Measurements from ENCODE around the gene HNRNPC.
"Not testable (repeated sequence)": the region's sequence is repeated elsewhere in the genome, so short reads cannot be mapped to it uniquely, and the experiment has no call there.

HNRNPC gene

DNA sequence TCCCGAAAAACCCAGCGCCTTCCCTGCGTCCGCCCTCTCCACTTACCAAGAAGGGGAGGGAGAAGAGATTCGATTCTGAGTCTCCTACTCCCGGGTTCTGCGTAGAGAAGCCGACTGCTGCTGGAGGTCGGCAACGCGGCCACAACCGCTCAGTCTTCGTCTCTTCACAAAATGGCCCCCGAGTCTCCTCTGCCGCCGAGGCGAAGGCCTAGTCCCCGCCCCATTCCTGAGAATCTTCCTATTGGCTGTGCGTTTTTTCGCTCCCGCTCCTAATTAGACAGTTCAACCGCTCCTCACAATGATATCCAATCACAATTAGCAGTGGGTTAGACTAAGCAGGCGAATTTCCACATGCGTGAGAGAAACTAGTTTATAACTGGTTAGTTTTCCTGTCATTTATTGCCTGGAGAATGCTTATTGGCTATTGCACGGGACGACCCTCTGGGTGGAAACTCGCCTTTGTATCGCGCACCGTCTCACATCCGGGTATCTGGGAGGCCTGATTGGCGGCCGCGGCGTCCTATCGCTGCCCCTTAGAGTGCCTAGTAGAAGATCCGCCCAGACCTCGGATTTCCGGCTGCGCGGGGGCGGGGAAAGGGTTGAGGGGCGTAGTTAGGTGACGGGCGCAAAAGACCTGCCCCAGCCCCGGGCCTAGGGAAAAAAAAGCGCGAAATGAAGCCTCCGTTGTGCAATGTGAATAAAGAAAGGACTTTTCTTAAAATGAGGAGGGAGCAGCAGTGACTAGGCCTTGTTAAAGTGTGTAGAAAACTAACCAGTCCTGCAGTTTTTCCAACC lies at the start of gene HNRNPC:
Gene HNRNPC, minus strand, starts transcription at position 191 of the 795 bp plus-strand sequence. CDS start 35,249 bp downstream, outside the sequence.
- in situ Hi-C loops (cut with MboI; ENCODE audit: low sequenced_read_pairs): no loop called here

DNA sequence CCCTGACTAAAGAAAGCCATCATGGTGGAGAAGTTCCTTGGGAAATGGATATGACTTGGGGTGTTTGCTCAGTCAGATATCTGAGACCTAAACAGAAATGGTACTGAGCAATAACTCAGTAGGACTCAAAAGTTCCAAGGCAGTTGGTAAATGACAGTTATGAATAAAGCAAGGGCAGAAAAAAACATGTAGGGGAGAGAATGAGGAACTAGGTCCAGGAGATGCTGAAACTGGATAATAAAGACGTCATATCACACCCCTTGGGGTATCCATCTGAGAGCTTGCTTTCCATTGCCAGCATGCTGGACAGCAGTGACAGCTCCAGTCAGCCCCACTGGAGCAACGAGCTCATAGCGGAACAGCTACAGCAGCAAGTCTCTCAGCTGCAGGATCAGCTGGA lies 48.2 kb upstream of the HNRNPC start:
- in situ Hi-C loops (cut with MboI; ENCODE audit: low sequenced_read_pairs): no loop called here

DNA sequence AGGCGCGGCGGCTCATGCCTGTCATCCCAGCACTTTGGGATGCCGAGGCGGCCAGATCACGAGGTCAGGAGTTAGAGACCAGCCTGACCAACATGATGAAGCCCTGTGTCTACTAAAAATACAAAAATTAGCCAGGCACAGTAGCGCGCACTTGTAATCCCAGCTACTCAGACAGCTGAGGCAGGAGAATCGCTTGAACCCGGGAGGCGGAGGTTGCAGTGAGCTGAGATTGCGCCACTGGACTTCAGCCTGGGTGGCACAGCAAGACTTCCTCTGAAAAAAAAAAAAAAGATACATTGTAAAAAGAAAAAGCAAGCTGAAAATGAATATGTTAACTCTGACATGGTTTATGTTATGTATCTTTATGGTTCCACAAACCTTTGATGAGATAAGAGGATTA lies 44.3 kb upstream of the HNRNPC start:
- in situ Hi-C loops (cut with MboI; ENCODE audit: low sequenced_read_pairs): no loop called here

DNA sequence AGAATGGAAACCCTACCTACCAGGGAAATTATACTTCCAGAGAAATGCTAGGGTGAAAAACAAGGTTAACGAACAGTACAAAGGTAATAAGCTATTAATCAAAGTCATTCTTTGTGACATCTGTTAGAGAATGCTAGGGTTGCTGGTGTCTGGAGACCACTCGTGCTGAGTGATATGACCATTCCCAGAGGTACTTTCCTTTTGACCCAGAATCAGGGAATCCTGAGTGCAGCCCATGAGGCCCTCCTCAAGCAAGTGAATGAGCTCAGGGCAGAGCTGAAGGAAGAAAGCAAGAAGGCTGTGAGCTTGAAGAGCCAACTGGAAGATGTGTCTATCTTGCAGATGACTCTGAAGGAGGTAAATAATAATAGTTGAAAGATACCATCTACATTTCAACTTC lies 42.4 kb upstream of the HNRNPC start:
- in situ Hi-C loops (cut with MboI; ENCODE audit: low sequenced_read_pairs): no loop called here

DNA sequence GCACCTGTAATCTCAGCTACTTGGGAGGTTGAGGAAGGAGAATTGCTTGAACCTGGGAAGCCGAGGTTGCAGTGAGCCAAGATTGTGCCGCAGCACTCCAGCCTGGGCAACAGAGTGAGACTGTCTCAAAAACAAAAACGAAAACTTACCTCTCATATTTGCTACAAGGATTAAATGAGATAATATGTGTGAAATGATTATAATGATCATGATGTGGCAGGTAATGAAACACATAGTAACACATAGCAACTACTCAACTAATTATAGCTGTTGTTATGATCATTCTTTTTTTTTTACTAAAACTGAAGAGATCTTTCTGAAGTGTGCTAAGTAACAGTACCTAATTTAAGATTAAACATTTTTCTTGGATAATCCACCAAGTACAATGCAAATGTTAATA lies 40.7 kb upstream of the HNRNPC start:
- in situ Hi-C loops (cut with MboI; ENCODE audit: low sequenced_read_pairs): no loop called here

DNA sequence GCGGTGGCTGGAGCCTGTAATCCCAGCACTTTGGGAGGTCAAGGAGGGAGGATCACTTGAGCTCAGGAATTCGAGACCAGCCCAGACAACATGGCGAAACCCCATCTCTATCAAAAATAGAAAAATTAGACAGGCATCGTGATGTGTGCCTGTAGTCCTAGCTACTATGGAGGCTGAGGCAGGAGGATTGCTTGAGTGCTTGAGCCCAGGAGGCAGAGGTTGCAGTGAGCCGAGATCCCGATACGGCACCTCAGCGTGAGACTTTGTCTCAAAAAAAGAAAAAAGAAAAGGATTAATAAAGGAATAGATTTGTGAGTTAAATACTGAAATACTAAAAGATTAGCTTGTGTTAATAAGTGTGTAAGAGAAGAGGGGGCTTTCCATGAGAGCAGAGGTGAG lies 40.0 kb upstream of the HNRNPC start:
- in situ Hi-C loops (cut with MboI; ENCODE audit: low sequenced_read_pairs): no loop called here

DNA sequence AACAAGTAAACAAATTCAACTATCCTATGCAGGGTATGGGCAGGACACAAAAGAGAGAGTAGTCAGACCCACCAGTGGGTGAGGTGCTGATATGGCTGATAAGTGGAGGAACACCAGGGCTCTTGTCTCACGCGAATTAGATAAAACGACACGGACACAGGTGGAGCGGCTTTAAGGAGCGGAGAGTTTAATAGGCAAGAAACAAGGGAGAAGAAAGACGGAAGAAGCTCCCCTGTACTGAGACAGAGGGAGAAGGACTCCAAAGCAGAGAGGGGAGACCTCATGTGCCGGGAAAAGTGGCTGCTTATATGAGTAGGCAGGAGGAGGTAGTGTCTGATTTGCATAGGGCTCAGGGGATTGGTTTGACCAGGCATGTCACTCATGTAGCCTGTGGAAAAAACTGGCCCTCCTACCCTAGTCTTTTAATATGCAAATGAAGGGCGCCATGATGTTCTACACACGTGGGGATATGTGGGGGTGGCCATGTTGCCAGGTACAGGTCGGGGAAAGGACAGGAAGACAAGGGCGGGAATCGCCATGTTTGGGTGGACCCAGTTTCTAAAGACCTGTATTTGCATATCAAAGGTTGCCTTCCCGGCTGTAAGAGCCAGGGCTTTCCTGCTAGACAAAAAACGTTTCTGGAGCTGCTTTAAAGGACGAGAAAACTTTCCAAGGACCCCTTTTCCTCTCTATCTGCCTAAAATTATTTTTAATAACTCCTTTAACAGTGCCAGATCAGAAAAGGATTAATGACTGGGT lies 39.4 kb upstream of the HNRNPC start:
- in situ Hi-C loops (cut with MboI; ENCODE audit: low sequenced_read_pairs): no loop called here

DNA sequence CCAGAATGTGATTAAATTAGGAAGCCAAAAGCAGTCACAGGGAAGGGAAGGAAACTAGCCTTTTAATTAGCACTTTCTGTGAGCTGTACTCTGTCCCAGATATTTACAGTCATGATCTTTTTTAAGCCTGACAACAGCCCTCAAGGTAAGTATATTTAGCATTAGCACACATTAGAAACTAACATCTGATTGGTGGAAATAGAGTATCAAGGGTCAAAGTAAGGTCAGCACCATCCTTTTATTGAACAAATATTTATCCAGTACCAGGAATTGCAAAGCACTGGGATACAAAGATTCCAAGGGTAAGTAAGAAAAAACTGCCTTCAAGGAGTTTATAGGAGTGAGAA lies 38.9 kb upstream of the HNRNPC start:
- in situ Hi-C loops (cut with MboI; ENCODE audit: low sequenced_read_pairs): no loop called here

DNA sequence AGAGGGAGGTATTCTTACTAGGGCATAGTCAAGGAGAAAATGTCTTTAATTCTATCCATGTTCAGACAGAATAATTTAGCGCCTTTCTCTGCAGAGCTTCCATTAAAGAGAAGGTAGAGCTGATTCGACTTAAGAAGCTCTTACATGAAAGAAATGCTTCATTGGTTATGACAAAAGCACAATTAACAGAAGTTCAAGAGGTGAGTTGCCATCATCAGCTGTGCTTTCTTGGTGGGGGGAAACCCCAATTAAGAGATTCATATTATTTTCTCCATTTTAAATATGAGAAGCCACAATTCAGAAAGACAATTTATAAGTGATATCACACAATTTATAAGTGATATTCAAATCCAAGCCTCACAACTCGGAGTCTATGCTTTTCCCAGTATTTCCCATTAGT lies 38.4 kb upstream of the HNRNPC start:
- in situ Hi-C loops (cut with MboI; ENCODE audit: low sequenced_read_pairs): no loop called here

DNA sequence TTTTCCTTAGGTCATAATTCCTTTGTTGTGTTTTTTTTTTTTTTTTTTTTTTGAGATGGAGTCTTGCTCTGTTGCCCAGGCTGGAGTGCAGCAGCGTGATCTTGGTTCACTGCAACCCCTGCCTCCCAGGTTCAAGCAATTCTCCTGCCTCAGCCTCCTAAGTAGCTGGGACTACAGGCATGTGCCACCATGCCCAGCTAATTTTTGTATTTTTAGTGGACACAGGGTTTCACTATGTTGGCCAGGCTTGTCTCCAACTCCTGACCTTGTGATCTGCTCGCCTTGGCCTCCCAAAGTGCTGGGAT lies 33.5 kb upstream of the HNRNPC start:
- in situ Hi-C loops (cut with MboI; ENCODE audit: low sequenced_read_pairs): not testable (repeated sequence)

DNA sequence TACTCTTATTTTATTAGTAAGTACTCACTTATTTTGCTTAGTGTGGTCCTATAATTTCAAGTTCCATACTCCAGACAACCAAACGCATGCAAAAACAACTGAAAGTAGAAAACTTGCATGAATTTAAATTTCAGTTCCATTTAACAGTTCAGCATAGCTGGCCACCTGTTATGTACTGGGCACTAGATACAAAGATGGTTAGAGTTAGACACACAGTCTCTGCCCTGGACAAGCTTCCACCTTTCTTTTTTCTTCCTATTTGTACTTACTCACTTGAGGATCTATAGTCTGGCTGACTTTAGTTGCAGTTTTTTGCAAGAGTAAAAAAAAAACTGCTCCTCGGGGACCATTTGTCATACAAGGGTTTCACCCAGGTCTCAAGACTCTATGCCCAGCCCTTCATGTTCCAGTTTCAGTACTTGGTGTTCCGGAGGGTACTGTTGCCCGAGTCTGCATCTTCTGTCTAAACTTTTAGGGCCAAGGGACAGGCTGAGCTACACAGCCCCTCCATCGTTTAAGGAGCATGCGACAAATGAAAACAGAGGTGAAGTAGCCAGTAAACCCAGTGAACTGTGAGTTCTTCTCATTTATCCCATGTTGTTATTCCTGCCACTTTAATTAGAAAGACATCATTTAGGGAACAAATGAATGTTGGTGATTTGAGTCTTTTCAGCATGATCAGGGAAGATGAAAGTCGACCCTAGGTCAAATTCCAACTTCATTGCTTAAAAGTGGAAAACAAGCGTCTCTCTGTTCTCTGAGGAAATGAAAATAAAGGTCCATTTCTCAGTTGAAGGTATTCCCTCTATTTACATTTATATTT lies 33.0 kb upstream of the HNRNPC start:
- in situ Hi-C loops (cut with MboI; ENCODE audit: low sequenced_read_pairs): no loop called here

DNA sequence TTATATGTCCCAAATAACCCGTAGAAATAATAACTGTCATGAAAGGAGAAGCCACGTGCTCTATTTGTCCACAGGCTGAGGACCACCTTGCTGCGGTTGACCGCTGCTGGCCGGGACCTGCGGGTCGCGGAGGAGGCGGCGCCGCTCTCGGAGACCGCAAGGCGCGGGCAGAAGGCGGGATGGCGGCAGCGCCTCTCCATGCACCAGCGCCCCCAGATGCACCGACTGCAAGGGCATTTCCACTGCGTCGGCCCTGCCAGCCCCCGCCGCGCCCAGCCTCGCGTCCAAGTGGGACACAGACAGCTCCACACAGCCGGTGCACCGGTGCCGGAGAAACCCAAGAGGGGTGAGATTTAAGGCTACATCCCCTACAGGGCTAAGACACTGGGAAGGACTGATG lies 31.6 kb upstream of the HNRNPC start:
- in situ Hi-C loops (cut with MboI; ENCODE audit: low sequenced_read_pairs): no loop called here

DNA sequence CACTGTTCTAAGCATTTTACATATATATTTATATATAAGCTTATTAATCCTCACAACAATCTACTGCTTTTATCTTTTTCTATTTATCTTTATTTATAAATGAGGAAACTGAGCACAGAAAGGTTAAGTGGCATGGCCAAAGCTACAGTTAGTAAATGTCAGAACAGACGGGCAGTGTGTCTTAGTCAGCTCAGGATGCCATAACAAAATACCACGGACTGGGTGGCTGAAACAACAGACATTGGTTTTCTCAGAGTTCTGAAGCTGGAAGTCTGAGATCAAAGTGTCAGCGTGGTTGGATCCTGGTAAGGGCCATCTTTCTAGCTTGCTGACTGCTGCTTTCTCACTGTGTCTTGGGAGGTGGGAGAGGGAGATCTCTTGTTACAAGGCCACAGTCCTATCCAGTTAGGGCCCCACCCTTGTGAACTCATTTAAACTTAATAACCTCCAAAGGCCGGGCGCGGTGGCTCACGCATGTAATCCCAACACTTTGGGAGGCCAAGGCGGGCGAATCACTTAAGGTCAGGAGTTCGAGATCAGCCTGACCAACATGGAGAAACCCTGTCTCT lies 30.4 kb upstream of the HNRNPC start:
- in situ Hi-C loops (cut with MboI; ENCODE audit: low sequenced_read_pairs): no loop called here

DNA sequence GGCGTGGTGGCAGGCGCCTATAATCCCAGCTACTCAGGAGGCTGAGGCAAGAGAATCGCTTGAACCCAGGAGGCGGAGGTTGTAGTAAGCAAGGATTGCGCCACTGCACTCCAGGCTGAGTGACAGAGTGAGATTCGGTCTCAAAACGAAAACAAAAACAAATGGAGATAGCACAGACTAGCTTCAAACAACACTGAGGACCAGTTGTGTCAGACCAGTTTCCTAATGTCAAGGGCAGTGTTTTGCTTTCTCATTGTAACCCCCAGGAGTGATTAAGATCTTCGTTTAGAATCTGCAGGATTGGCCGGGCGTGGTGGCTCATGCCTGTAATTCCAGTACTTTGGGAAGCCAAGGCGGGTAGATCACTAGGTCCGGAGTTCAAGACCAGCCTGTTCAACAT lies 29.1 kb upstream of the HNRNPC start:
- in situ Hi-C loops (cut with MboI; ENCODE audit: low sequenced_read_pairs): no loop called here

DNA sequence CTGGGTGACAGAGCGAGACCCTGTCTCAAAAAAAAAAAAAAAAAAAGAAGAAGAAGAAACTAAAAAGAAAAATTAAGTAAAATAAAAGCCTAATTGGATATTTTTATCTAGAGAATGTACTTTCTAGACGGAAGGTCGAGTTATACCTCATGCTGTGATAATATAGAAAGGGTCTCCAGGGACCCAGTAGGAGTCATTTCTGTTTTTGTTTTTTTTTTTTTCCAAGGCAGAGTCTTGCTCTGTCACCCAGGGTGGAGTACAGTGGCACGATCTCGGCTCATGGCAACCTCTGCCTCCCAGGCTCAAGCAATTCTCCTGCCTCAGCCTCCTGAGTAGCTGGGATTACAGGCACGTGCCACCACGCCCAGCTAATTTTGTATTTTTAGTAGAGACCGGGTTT lies 24.8 kb upstream of the HNRNPC start:
- in situ Hi-C loops (cut with MboI; ENCODE audit: low sequenced_read_pairs): not testable (repeated sequence)

DNA sequence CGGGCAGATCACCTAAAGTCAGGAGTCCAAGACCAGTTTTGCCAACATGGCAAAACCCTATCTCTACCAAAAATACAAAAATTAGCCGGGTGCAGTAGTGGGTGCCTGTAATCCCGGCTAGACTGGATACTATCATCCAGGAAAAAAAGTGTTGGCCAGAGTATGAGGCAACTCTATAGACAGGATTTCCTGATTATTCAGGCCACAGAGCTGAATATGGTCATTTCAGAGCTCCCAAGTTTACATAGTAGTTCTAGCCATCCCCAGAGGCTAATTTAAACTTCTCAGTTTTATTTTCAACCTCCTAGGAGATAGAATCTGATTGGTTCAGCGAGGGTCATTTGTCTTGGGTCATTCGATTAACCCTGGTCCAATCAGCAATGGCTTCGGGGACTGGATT lies 17.9 kb upstream of the HNRNPC start:
- in situ Hi-C loops (cut with MboI; ENCODE audit: low sequenced_read_pairs): no loop called here

DNA sequence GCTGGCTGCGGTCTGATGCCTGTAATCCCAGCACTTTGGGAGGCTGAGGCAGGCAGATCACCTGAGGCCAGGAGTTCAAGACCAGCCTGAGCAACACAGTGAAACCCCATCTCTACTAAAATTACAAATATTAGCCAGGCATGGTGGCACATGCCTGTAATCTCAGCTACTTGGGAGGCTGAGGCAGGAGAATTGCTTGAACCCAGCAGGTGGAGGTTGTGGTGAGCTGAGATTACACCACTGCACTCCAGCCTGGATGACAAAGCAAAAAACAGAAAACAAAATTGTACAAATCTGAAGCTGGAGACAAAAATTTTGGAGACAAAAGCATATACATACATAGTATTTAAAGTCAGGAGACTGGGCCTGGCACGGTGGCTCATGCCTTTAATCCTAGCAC lies 17.3 kb upstream of the HNRNPC start:
- in situ Hi-C loops (cut with MboI; ENCODE audit: low sequenced_read_pairs): not testable (repeated sequence)

DNA sequence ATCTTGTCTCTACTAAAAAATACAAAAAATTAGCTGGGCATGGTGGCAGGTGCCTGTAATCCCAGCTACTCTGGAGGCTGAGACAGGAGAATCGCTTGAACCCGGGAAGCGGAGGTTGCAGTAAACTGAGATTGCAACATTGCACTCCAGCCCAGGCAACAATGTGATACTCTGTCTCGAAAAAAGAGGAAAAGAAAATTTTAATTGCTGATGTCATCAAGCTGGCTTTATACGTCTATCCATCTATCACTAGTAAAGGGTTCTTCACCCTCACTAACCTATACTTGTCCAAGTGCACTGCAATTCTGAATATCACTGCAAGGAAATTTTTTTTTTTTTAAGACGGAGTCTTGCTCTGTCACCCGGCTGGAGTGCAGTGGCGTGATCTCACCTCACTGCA lies 12.7 kb upstream of the HNRNPC start:
- in situ Hi-C loops (cut with MboI; ENCODE audit: low sequenced_read_pairs): not testable (repeated sequence)

DNA sequence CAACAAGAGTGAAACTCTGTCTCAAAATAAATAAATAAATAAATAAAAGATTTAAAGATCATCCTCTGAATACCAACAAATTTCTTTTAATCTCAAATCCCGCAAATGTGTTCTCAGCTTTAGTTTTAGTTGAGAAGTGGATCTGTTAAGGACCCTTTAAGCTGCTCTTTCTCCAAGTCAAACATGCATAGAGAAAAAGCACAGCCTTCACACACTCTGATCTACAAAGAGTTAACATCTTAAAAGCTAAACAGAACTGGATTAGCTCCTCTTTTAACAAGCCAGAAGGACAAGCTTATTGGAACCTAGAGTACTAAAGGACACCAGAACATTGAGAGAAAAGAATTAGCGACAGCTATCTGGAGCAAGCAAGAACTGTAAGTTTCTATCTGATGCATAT lies 10.5 kb upstream of the HNRNPC start, which contains the start of gene RPGRIP1:
Gene RPGRIP1, plus strand, starts transcription at position 301 of the 400 bp plus-strand sequence. CDS start 7,894 bp downstream, outside the sequence.
- in situ Hi-C loops (cut with MboI; ENCODE audit: low sequenced_read_pairs): no loop called here

DNA sequence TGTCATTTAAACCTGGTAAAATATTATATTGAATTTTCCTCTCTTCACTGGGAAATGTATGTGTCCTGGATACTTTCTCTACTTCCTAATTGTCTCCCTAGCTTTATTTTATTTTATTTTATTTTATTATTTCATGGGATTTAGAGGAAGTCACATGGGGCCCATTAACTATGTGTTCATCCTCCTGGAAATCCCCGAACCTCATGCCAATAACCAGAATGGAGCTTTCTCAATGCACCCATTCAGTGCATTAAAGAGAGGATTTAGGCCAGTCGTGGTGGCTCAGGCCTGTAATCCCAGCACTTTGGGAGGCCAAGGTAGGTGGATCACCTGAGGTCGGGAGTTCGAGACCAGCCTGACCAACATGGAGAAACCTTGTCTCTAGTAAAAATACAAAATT lies 9.4 kb upstream of the HNRNPC start:
- in situ Hi-C loops (cut with MboI; ENCODE audit: low sequenced_read_pairs): no loop called here

DNA sequence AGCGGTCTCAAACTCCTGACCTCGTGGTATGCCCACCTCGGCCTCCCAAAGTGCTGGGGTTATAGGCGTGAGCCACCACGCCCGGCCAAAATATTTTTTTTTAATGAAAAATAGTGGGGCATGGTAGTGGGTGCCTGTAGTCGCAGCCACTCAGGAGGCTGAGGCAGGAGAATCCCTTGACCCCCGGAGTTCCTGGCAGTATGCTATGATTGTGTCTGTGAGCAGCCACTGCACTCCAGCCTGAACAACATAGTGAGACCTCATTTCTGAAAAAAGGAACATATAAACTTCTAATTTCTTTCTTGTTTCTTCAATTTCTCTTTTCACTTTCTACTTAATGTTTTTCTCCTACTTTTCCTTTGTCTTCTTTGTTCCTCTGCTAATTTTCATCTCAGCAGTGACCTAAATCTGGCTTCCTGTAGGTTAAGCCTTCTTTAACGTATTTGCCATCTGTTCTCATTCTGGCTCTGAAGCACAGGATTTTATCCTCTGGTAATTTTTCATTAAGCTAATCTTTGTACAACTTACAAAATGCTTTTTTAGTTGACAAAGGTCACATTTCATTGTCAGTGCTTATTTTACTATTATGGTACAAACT lies 6.1 kb upstream of the HNRNPC start:
- in situ Hi-C loops (cut with MboI; ENCODE audit: low sequenced_read_pairs): no loop called here
